IPS-18a (cell line): ENCODE data around the gene GNA14.
"Not testable (repeated sequence)": the region's sequence is repeated elsewhere in the genome, so short reads cannot be mapped to it uniquely, and the experiment has no call there.

Source experiments
- H3K27ac ChIP-seq: one replicate; pipeline ENCODE4 v1.5.1; 2013; ENCODE audit warnings: low read length
- H3K27me3 ChIP-seq: one replicate; pipeline ENCODE4 v1.6.1; 2013; ENCODE audit warnings: mild to moderate bottlenecking, low read length; ENCODE audit not compliant: control insufficient read depth, insufficient read depth
- H3K36me3 ChIP-seq: one replicate; pipeline ENCODE4 v1.6.1; 2013; ENCODE audit warnings: low read depth, low read length; ENCODE audit not compliant: control insufficient read depth
- H3K4me1 ChIP-seq: one replicate; pipeline ENCODE4 v1.6.1; 2013; ENCODE audit warnings: low read depth, low read length; ENCODE audit not compliant: control insufficient read depth
- H3K4me3 ChIP-seq: one replicate; pipeline ENCODE4 v1.5.1; 2013; ENCODE audit warnings: low read length
- H3K9ac ChIP-seq: one replicate; pipeline ENCODE4 v1.6.1; 2013; ENCODE audit warnings: mild to moderate bottlenecking, low read length, moderate library complexity
- H3K9me3 ChIP-seq: one replicate; pipeline ENCODE4 v1.6.1; 2013; ENCODE audit warnings: low read depth, low read length; ENCODE audit not compliant: control insufficient read depth

Gene GNA14

GRCh38 chr9:77505232-77505631 lies 142.9 kb downstream of the GNA14 start:
- no peaks in the 10 kb centered on the region for H3K9me3 ChIP-seq

GRCh38 chr9:77502568-77502967 lies 145.6 kb downstream of the GNA14 start:
- no peak overlapping the region for H3K4me3 ChIP-seq
- H3K27me3 ChIP-seq, result no peaks in the 10 kb centered on the region
- H3K27ac ChIP-seq, result no peak overlapping the region
- H3K9me3 ChIP-seq, result no peaks in the 10 kb centered on the region
- H3K4me1 ChIP-seq, result no peaks in the 10 kb centered on the region
- H3K9ac ChIP-seq, result no peak overlapping the region
- H3K36me3 ChIP-seq, result no peaks in the 10 kb centered on the region

More at GRCh38 chr9:77505232-77505631, 142.9 kb downstream of the GNA14 start:
- H3K4me3 ChIP-seq, result no peak overlapping the region
- H3K27ac ChIP-seq, result no peak overlapping the region
- no peaks in the 10 kb centered on the region for H3K27me3 ChIP-seq
- H3K9ac ChIP-seq, result no peak overlapping the region
- no peaks in the 10 kb centered on the region for H3K36me3 ChIP-seq
- no peaks in the 10 kb centered on the region for H3K4me1 ChIP-seq

DNA sequence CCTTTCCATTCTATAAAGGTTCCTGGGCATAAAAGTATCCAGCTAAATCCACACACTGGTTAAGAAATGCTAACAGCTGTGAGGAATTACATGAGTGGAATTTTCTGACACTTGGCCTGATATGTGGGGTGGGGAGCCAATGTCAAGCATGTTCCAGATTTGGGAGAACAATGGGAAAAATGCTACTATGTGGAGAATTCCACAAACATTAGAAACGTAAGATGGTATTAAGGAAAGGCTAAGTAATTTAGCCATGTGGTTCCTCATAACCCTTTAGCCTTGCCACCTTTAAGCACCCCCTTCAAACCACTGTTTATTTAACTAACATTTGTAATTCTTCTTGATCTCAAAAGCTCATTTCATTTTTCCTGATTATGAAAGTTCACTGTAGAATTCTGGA lies 149.2 kb downstream of the GNA14 start:
- peaks cover 4% of the 10 kb centered on the region for H3K4me1 ChIP-seq
- no peaks in the 10 kb centered on the region for H3K27me3 ChIP-seq
- no peak overlapping the region for H3K27ac ChIP-seq
- H3K9me3 ChIP-seq, result no peaks in the 10 kb centered on the region
- no peaks in the 10 kb centered on the region for H3K36me3 ChIP-seq
- no peak overlapping the region for H3K9ac ChIP-seq
- no peak overlapping the region for H3K4me3 ChIP-seq

DNA sequence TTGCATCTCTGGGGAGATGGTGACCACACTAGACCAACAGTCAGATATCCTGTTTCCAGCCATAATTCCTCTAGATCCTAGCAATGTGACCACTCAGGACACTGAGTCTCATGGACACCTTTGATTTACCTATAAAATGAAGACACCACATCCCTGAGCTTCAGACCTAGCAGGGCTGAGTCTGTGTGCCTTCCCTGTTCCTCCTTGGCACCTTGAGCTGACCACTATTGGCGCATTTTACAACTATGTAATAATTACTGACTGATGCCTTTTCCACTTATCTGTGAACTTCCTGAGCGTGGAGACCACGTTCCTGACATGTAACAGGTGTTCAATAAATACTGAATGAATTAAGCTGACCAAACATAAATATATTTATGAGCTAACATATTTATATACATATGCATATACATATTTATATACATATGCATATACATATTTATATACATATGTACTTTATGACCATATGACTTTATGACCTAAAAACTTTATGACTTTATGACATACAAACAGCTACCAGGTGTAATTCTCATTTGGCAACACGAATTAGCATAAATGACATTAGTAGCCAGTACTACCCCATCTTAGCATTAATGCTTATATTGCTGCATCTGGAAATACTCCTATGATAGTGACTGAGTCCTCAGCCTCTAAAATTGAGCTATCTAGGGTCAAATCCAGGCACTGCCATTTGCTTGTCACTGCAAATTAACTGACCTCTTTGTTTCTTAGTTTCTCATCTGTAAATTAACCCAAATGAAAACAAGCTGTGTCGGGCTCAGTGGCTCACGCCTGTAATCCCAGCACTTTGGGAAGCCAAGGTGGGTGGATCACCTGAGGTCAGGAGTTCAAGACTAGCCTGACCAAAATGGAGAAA lies 150.6 kb downstream of the GNA14 start:
- Histone ChIP-seq H3K9me3 (no peaks in the 10 kb centered on the region), H3K36me3 (no peaks in the 10 kb centered on the region), H3K9ac (no peak overlapping the region), H3K4me1 (peaks cover 4% of the 10 kb centered on the region), H3K27ac (no peak overlapping the region), H3K4me3 (no peak overlapping the region), H3K27me3 (no peaks in the 10 kb centered on the region)

DNA sequence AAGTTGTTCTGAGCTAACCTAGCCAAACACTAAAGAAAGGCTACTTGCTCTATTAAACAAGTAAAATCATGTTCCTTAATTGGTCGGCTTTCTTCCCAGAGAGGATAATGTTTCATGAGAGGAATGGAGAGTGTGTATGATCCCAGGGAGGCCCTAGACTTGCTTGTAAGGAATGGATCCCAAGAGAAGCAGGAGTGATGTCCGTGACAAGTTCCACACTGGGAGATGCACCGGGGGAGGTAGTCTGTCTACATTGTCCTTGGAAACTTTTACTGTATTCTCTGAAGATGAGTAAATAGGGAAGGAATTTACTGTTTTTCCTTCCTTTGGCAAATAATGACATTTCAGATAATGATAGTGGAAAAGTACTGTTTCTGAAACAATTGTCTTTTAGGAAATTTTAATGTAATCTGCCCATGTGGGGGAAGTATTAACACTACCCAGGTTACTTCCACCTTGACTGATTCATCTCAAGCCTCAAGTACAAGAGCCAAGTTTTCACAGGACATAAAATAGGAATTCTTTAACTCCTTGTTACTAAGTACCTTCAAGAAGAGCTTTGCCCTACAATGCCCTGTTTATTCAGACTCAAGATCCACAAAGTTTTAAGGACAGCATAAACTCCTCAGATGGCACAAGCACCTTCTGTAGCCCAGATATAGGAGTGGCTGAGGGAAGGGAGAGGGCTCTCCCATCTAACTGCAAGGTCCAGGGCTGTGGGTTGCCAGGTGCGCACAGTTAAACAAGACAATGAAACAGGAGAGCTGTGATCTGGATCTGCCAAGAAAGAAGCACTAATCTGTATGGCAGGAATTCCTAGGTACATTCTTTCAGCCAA lies 152.1 kb downstream of the GNA14 start:
- H3K27ac ChIP-seq, result no peak overlapping the region
- H3K36me3 ChIP-seq, result no peaks in the 10 kb centered on the region
- no peak overlapping the region for H3K9ac ChIP-seq
- H3K9me3 ChIP-seq, result peaks cover 5% of the 10 kb centered on the region
- H3K4me1 ChIP-seq, result peaks cover 4% of the 10 kb centered on the region
- no peak overlapping the region for H3K4me3 ChIP-seq
- H3K27me3 ChIP-seq, result no peaks in the 10 kb centered on the region

- not testable (repeated sequence) for H3K9me3 ChIP-seq, H3K36me3 ChIP-seq, H3K4me3 ChIP-seq, H3K9ac ChIP-seq, H3K27ac ChIP-seq, H3K27me3 ChIP-seq, H3K4me1 ChIP-seq
Observed at GRCh38 chr9:77490279-77490678, 157.8 kb downstream of the GNA14 start.

GRCh38 chr9:77489405-77490163 lies 158.5 kb downstream of the GNA14 start:
- not testable (repeated sequence) for H3K9ac ChIP-seq

DNA sequence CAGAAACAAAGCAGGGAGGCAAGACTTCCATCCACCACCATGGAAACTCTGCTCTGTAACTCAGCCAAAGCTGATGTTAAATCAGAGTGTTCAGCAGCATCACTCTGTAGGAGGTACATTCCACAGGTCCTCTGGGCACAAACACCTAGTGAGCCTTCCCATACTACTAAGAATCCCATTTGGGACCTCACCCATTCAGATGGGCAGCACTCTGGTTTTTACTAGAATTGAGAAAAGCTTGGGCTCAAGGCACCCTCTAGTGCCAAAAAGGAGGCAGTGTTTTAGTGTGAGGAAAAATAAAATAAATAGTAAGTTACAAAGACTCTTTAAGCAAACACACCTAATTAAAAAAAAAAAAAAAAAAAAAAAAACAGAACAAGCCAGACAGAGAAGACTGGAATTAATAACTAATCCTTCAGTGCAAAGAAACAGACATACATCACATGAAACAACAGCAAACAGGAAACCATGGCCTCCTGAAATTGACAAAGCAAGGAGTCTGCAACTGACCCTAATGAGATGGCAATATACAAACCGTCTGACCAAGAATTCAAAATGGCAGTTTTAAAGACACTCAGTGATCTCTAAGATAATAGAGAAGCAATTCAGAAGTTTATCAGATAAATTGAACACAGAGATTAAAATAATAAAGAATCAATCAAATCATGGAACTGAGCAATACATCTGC lies 159.5 kb downstream of the GNA14 start:
- H3K27ac ChIP-seq, result no peak overlapping the region
- no peak overlapping the region for H3K9ac ChIP-seq
- no peak overlapping the region for H3K4me3 ChIP-seq
- no peaks in the 10 kb centered on the region for H3K4me1 ChIP-seq
- no peaks in the 10 kb centered on the region for H3K36me3 ChIP-seq
- H3K27me3 ChIP-seq, result no peaks in the 10 kb centered on the region
- H3K9me3 ChIP-seq, result peaks cover 6% of the 10 kb centered on the region

More at GRCh38 chr9:77489405-77490163, 158.5 kb downstream of the GNA14 start:
- H3K36me3 ChIP-seq, H3K27me3 ChIP-seq, H3K27ac ChIP-seq, H3K4me3 ChIP-seq, H3K9me3 ChIP-seq, H3K4me1 ChIP-seq: not testable (repeated sequence)

DNA sequence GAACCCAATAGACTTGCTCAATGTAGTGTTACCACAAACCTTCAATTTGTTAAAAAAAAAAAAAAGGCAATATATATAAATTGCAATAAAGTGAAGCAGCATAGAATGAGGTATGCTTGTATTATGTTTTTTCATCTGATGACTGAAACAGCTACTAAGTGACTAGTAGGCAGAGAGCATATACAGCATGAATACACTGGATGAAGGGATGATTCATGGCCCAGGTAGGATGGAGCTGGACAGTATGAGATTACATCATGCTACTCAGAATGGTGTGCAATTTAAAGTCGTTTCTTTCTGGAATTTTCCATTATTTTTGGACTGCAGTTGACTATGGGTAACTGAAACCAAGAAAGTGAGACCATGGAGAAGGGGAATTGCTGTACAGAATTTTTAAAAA lies 161.2 kb downstream of the GNA14 start:
- no peaks in the 10 kb centered on the region for H3K36me3 ChIP-seq
- no peak overlapping the region for H3K4me3 ChIP-seq
- no peak overlapping the region for H3K27ac ChIP-seq
- H3K4me1 ChIP-seq, result no peaks in the 10 kb centered on the region
- peaks cover 6% of the 10 kb centered on the region for H3K9me3 ChIP-seq
- no peak overlapping the region for H3K9ac ChIP-seq
- no peaks in the 10 kb centered on the region for H3K27me3 ChIP-seq

- Histone ChIP-seq H3K27me3 (no peaks in the 10 kb centered on the region), H3K27ac (no peak overlapping the region), H3K4me3 (no peak overlapping the region), H3K36me3 (no peaks in the 10 kb centered on the region), H3K9ac (no peak overlapping the region), H3K9me3 (peaks cover 5% of the 10 kb centered on the region), H3K4me1 (no peaks in the 10 kb centered on the region)
Observed at GRCh38 chr9:77486463-77486862, 161.7 kb downstream of the GNA14 start.
